ENCODE measurements around the gene GRXCR1.
A peak's percentile ranks its signal among the peaks of the same experiment; 100 is the strongest.

GRXCR1 gene

DNA sequence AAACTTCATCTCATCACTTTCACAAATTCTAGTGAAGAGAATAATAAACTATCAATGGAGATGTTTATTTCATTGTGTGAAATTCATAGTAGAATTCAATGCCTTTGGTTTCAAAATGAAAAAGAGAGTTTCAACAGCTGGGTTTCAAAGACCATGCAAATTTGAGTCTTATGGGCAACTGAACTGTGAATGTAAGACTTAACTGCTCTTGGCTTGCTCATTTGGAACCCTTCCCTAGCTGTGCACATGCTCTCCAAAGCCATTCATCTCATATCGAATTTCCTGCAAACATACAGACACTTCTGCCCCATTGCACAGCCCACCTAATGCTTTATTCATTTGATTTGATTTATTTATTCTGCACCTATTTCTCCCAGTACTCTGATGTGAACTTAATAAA, 154.5 kb downstream of the GRXCR1 start:
- no peak for TF ChIP-seq ZFX (IDR thresholded peaks at IDR 0.05; ENCODE audit: borderline replicate concordance)
- TF ChIP-seq, protein P1, sequence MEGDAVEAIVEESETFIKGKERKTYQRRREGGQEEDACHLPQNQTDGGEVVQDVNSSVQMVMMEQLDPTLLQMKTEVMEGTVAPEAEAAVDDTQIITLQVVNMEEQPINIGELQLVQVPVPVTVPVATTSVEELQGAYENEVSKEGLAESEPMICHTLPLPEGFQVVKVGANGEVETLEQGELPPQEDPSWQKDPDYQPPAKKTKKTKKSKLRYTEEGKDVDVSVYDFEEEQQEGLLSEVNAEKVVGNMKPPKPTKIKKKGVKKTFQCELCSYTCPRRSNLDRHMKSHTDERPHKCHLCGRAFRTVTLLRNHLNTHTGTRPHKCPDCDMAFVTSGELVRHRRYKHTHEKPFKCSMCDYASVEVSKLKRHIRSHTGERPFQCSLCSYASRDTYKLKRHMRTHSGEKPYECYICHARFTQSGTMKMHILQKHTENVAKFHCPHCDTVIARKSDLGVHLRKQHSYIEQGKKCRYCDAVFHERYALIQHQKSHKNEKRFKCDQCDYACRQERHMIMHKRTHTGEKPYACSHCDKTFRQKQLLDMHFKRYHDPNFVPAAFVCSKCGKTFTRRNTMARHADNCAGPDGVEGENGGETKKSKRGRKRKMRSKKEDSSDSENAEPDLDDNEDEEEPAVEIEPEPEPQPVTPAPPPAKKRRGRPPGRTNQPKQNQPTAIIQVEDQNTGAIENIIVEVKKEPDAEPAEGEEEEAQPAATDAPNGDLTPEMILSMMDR (IDR thresholded peaks at IDR 0.05): no peak

DNA sequence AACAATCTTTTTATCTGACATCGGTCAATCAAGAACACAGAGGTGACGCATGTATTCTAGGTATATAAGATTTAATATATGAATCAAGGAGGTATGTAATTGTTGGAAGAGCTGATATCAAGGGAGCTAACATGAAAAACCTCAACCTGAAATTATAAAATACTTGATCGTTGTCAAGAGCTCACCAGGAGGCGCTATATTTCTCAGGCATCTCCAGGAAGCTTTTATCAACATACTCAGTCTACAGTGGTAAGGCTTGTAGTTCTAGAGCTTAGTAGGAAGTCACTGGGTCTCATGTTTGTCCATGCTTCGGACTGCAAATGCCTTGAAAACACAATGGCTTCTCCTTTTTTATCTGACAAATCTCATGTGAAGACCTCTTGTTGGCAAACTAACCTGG, 156.1 kb downstream of the GRXCR1 start:
- TF ChIP-seq, protein P1 (IDR thresholded peaks at IDR 0.05): peak; percentile 32; the same call in 1 of the 2 replicates
- no peak for TF ChIP-seq ZFX (IDR thresholded peaks at IDR 0.05; ENCODE audit: borderline replicate concordance)
- no peak overlapping the region for H3K27ac ChIP-seq

More for the DNA sequence above, 154.5 kb downstream of the GRXCR1 start:
- no peak overlapping the region for H3K27ac ChIP-seq

DNA sequence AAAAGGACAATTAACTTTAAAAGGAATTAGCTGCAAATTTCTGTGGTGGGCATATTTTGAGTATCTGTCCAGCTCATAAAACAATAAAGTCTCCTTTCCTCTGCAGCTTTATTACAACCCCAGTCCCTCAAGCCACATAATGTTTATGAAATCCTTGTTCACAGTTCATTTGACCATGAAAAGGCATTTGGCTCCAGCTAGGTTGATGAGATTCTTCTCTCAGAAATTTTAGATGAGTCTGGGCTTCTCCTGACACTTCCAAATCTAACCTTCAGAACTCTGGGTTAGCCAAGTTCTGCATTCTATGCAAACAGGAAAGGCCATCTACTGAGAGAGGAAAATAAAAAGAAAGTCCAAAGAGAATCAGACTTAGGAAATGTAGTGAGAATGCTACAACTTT, 156.8 kb downstream of the GRXCR1 start:
- no peak for TF ChIP-seq ZFX (IDR thresholded peaks at IDR 0.05; ENCODE audit: borderline replicate concordance)
- TF ChIP-seq, protein P1 (IDR thresholded peaks at IDR 0.05): no peak
- no peak overlapping the region for H3K27ac ChIP-seq

DNA sequence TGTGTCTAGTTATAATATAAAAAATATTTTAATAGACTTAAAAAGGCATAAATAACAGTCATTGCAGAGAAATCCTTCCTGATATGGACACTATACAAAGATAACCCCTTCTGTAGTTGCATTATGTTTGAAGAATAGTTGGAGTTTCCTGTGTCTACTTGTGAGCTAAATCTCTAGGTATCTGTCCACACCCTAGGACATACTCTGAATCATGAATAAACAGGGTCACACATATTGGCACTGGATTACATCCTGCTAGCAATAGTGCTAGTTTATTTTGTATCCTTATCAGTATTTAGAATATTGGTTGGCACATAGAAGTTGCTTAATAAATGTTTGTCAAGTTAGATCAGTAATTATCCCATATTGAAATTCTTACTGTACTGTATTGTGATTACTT, 173.9 kb downstream of the GRXCR1 start:
- TF ChIP-seq, protein P1 (IDR thresholded peaks at IDR 0.05): no peak
- no peak for TF ChIP-seq ZFX (IDR thresholded peaks at IDR 0.05; ENCODE audit: borderline replicate concordance)
- H3K27ac ChIP-seq: no peak overlapping the region

DNA sequence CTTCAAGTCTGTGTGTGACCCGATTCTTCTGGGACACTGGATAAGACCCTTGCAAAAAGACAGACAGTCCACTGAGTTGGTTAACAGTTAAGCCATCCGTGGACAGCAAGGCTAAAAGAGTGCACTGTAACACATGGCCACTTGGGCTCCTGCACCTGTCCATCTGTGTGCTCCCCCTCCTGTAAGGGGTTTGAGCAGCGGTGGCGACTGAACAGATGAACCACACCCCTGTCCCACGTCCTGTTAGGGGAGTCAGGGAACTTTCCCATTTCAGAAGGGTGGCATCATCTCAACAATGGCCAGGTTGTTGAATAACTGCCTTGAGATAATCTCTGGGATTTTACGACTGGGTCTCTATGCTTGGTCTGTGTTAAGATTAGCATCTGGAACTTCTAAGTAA, 178.6 kb downstream of the GRXCR1 start:
- TF ChIP-seq ZFX (IDR thresholded peaks at IDR 0.05; ENCODE audit: borderline replicate concordance): no peak
- TF ChIP-seq, protein P1 (IDR thresholded peaks at IDR 0.05): no peak

More for the DNA sequence above, 178.6 kb downstream of the GRXCR1 start:
- H3K27ac ChIP-seq: no peak overlapping the region

Data from 22Rv1 (cell line).